Measurements from ENCODE around the gene RAB23. TPM values are rescaled to one million over a fixed set of nuclear protein-coding genes. Genes with fewer than 3 reads are reported as not detected.

The RAB23 gene
- total and polyA plus RNA-seq, 2 donors (not counting 1 experiment from before 2014, with no cell fraction given): 0.12 to 0.94 TPM

GRCh38 chr6:57259064-57259463 is 37.0 kb upstream of the RAB23 start:
- ChIA-PET CTCF (no interaction called here), POLR2A (no interaction called here)
- DNase-seq (no peak), ATAC-seq (ENCODE audit: low read depth) (no peak)
- no peak overlapping the region for H3K4me3 Mint-ChIP-seq
- Histone ChIP-seq H2AFZ (ENCODE audit: insufficient read depth, low read depth, low read length, poor library complexity, severe bottlenecking) (no peak overlapping the region), H3K4me1 (ENCODE audit: control insufficient read depth in 2 of 2, insufficient read depth in 2 of 2, low read length in 2 of 2) (no peaks in the 10 kb centered on the region), H3K27me3 (replicated peaks in 1 of 4; ENCODE audit: control extremely low read depth in 1 of 4, control insufficient read depth in 3 of 4, insufficient read depth in 4 of 4, low read length in 3 of 4) (no peaks in the 10 kb centered on the region), H3K9ac (ENCODE audit: low read length) (no peak overlapping the region), H3K4me3 (ENCODE audit: control extremely low read depth in 1 of 5, extremely low read depth in 1 of 5, insufficient read depth in 1 of 5, low read depth in 2 of 5, low read length in 4 of 5) (no peak overlapping the region), H4K20me1 (ENCODE audit: control insufficient read depth, insufficient read depth, low read length, poor library complexity, severe bottlenecking) (no peaks in the 10 kb centered on the region), H3K4me2 (replicated peaks; ENCODE audit: low read depth, low read length, poor library complexity, severe bottlenecking) (no peak overlapping the region), H3K36me3 (replicated peaks in 1 of 2; ENCODE audit: control extremely low read depth in 1 of 2, control insufficient read depth in 1 of 2, extremely low read depth in 1 of 2, insufficient read depth in 2 of 2, low read length in 1 of 2) (no peaks in the 10 kb centered on the region), H3K9me3 (ENCODE audit: control extremely low read depth in 1 of 3, control insufficient read depth in 2 of 3, insufficient read depth in 1 of 3, low read length in 2 of 3) (no peaks in the 10 kb centered on the region), H3K27ac (ENCODE audit: low read length in 2 of 2) (no peak overlapping the region), H3K79me2 (ENCODE audit: control insufficient read depth, insufficient read depth, low read length) (no peaks in the 10 kb centered on the region)
- no CpG with 5 or more reads among the region's 2 CpGs for WGBS (ENCODE audit: insufficient coverage)
- peaks cover 5% of the 10 kb centered on the region for H3K27me3 Mint-ChIP-seq
- TF ChIP-seq CTCF (IDR thresholded peaks at IDR 0.05): no peak
- TF ChIP-seq EZH2 (IDR thresholded peaks at IDR 0.05; ENCODE audit: borderline replicate concordance, insufficient read depth, low read depth, low read length, poor library complexity, severe bottlenecking): no peak
- no peaks in the 10 kb centered on the region for H3K4me1 Mint-ChIP-seq
- H3K27ac Mint-ChIP-seq: no peak overlapping the region
- intact Hi-C loops (cut with micrococcal nuclease): no loop called here
- no peaks in the 10 kb centered on the region for H3K9me3 Mint-ChIP-seq (ENCODE audit: insufficient read depth)

GRCh38 chr6:57257911-57258541 is 35.9 kb upstream of the RAB23 start:
- Mint-ChIP-seq H3K9me3 (ENCODE audit: insufficient read depth) (no peaks in the 10 kb centered on the region), H3K4me3 (no peak overlapping the region), H3K4me1 (no peaks in the 10 kb centered on the region), H3K27me3 (peaks cover 5% of the 10 kb centered on the region), H3K27ac (no peak overlapping the region)
- no peaks in the 10 kb centered on the region for H3K9me3 ChIP-seq (ENCODE audit: control extremely low read depth in 1 of 3, control insufficient read depth in 2 of 3, insufficient read depth in 1 of 3, low read length in 2 of 3)
- ChIA-PET CTCF (no interaction called here), POLR2A (no interaction called here)
- no peaks in the 10 kb centered on the region for H3K4me1 ChIP-seq (ENCODE audit: control insufficient read depth in 2 of 2, insufficient read depth in 2 of 2, low read length in 2 of 2)
- no peak overlapping the region for H2AFZ ChIP-seq (ENCODE audit: insufficient read depth, low read depth, low read length, poor library complexity, severe bottlenecking)
- no peak overlapping the region for H3K4me2 ChIP-seq (replicated peaks; ENCODE audit: low read depth, low read length, poor library complexity, severe bottlenecking)
- H4K20me1 ChIP-seq (ENCODE audit: control insufficient read depth, insufficient read depth, low read length, poor library complexity, severe bottlenecking): no peaks in the 10 kb centered on the region
- no peak overlapping the region for H3K9ac ChIP-seq (ENCODE audit: low read length)
- TF ChIP-seq CTCF (IDR thresholded peaks at IDR 0.05) (no peak), EZH2 (IDR thresholded peaks at IDR 0.05; ENCODE audit: borderline replicate concordance, insufficient read depth, low read depth, low read length, poor library complexity, severe bottlenecking) (no peak)
- no peak for DNase-seq
- 100% methylated on average over 4 of the region's 10 CpGs for WGBS (ENCODE audit: insufficient coverage)
- no peaks in the 10 kb centered on the region for H3K27me3 ChIP-seq (replicated peaks in 1 of 4; ENCODE audit: control extremely low read depth in 1 of 4, control insufficient read depth in 3 of 4, insufficient read depth in 4 of 4, low read length in 3 of 4)
- H3K79me2 ChIP-seq (ENCODE audit: control insufficient read depth, insufficient read depth, low read length): no peaks in the 10 kb centered on the region
- no peak overlapping the region for H3K27ac ChIP-seq (ENCODE audit: low read length in 2 of 2)
- intact Hi-C loops (cut with micrococcal nuclease): no loop called here
- ATAC-seq (ENCODE audit: low read depth): no peak
- H3K4me3 ChIP-seq (ENCODE audit: control extremely low read depth in 1 of 5, extremely low read depth in 1 of 5, insufficient read depth in 1 of 5, low read depth in 2 of 5, low read length in 4 of 5): no peak overlapping the region
- H3K36me3 ChIP-seq (replicated peaks in 1 of 2; ENCODE audit: control extremely low read depth in 1 of 2, control insufficient read depth in 1 of 2, extremely low read depth in 1 of 2, insufficient read depth in 2 of 2, low read length in 1 of 2): no peaks in the 10 kb centered on the region
